OCI-M2 (cell line): ENCODE data around the gene KRTAP10-11.

Experiments used
- DNase-seq: peaks from one replicate; lab custom pipeline; 2025; ENCODE audit not compliant: unreplicated experiment; lab: John Stamatoyannopoulos, UW

The KRTAP10-11 gene

GRCh38 chr21:44694776-44695175 is 48.6 kb downstream of the KRTAP10-11 start:
- no peak for DNase-seq

GRCh38 chr21:44695184-44695583 is 49.0 kb downstream of the KRTAP10-11 start:
- DNase-seq: no peak

GRCh38 chr21:44695641-44696040 is 49.4 kb downstream of the KRTAP10-11 start:
- DNase-seq: no peak

- no peak for DNase-seq
Measured at GRCh38 chr21:44696572-44696971, 50.4 kb downstream of the KRTAP10-11 start.
